HEK293T (cell line): ENCODE measurements around the gene TFB1M.

Experiments used
- ARNT ChIP-seq: fragments of 450-650 bp; IDR thresholded peaks from 2 replicates; pipeline ENCODE4 v1.6.1; 2017; ENCODE audit warnings: mild to moderate bottlenecking
- ELF4 ChIP-seq: fragments of 450-650 bp; IDR thresholded peaks from 2 replicates; pipeline ENCODE4 v1.6.1; 2017; ENCODE audit warnings: antibody characterized with exemption
- FOXM1 ChIP-seq: fragments of 450-650 bp; IDR thresholded peaks from 2 replicates; pipeline ENCODE4 v1.6.1; 2017; ENCODE audit warnings: mild to moderate bottlenecking, borderline replicate concordance
- HDGF ChIP-seq: fragments of 450-650 bp; IDR thresholded peaks from 2 replicates; pipeline ENCODE4 v1.6.1; 2017; ENCODE audit warnings: antibody characterized with exemption, borderline replicate concordance
- NFRKB ChIP-seq: fragments of 450-650 bp; IDR thresholded peaks from 2 replicates; pipeline ENCODE4 v1.6.1; 2016; ENCODE audit warnings: mild to moderate bottlenecking, moderate library complexity
- SP1 ChIP-seq: fragments of 450-650 bp; IDR thresholded peaks from 2 replicates; pipeline ENCODE4 v1.6.1; 2017
- ZNF384 ChIP-seq: fragments of 450-650 bp; IDR thresholded peaks from 2 replicates; pipeline ENCODE4 v1.6.1; 2016

DNA sequence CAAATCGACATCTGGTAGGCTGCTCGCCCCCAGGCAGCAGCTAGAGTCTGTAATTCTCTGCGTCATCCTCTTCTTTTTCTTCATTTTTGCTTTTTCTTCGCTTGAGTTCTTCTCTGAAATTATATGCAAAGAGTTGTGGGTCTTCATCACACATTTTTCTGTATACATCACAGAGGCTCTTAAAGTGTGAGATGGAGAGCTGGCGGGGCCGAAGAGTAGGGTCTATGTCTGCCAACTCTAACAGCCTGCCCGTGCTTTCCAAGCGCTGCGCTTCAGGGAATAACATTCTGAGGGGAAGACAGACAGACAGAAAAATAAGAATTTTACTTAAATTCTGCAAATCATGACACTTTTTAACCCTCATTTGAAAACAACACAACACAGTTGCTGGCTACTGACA lies 56.5 kb downstream of the TFB1M start:
- TF ChIP-seq ARNT (no peak), ELF4 (no peak), NFRKB (no peak), ZNF384 (no peak), SP1 (no peak), HDGF (no peak), FOXM1 (no peak)
